Activated CD4-positive, alpha-beta T cell treated with anti-CD3 and anti-CD28 coated beads, Interleukin-2, amount 10 ng/mL, durations not matched to agents 24 days and 14 days (primary cell): ENCODE data around the gene GNPTG. TPM values are rescaled to one million over a fixed set of nuclear protein-coding genes. Genes with fewer than 3 reads are reported as not detected.

Experiments
- DNase-seq: peaks from one replicate; pipeline ENCODE4 v3.0.0; 2022
- H3K27ac Mint-ChIP-seq: one replicate; pipeline ENCODE4 v1.8.0; 2022; ENCODE audit warnings: mild to moderate bottlenecking, mixed read lengths
- H3K27me3 Mint-ChIP-seq: one replicate; pipeline ENCODE4 v1.8.0; 2022; ENCODE audit warnings: mixed read lengths
- H3K36me3 Mint-ChIP-seq: one replicate; pipeline ENCODE4 v1.8.0; 2022; ENCODE audit warnings: low read depth, mild to moderate bottlenecking, mixed read lengths
- H3K4me1 Mint-ChIP-seq: one replicate; pipeline ENCODE4 v1.8.0; 2021; ENCODE audit warnings: mixed read lengths
- H3K4me3 Mint-ChIP-seq: one replicate; pipeline ENCODE4 v1.8.0; 2022; ENCODE audit warnings: mild to moderate bottlenecking, moderate library complexity, mixed read lengths
- H3K9me3 Mint-ChIP-seq: one replicate; pipeline ENCODE4 v1.8.0; 2021; ENCODE audit warnings: mixed read lengths
- intact Hi-C: fragments of 100-400 bp; cut with micrococcal nuclease; formaldehyde crosslinking; loops from one replicate; pipeline ENCODE4 v1.15.1; 2023
- total RNA-seq: library from RNA; stranded (reverse); gene quantifications from 2 replicates; pipeline ENCODE4 v1.2.3, GENCODE V29; 2022

GNPTG gene
- total RNA-seq, 1 donor from 2014 or later: 23.9 TPM

GRCh38 chr16:1371054-1371978, 19.6 kb downstream of the GNPTG start:
- H3K4me3 Mint-ChIP-seq: no peak overlapping the region
- no peaks in the 10 kb centered on the region for H3K9me3 Mint-ChIP-seq
- H3K4me1 Mint-ChIP-seq: no peaks in the 10 kb centered on the region
- no peak overlapping the region for H3K27ac Mint-ChIP-seq
- H3K27me3 Mint-ChIP-seq: no peaks in the 10 kb centered on the region
- no peak for DNase-seq
- intact Hi-C loops: no loop called here
- H3K36me3 Mint-ChIP-seq: peaks cover 10% of the 10 kb centered on the region

- H3K9me3 Mint-ChIP-seq: no peaks in the 10 kb centered on the region
- peaks cover 11% of the 10 kb centered on the region for H3K36me3 Mint-ChIP-seq
- H3K4me3 Mint-ChIP-seq: no peak overlapping the region
- no peaks in the 10 kb centered on the region for H3K27me3 Mint-ChIP-seq
- intact Hi-C loops: no loop called here
- H3K4me1 Mint-ChIP-seq: no peaks in the 10 kb centered on the region
- no peak for DNase-seq
- no peak overlapping the region for H3K27ac Mint-ChIP-seq
Observed at GRCh38 chr16:1372292-1372950, 20.7 kb downstream of the GNPTG start.

GRCh38 chr16:1374418-1375297, 22.9 kb downstream of the GNPTG start:
- intact Hi-C loops: no loop called here
- no peaks in the 10 kb centered on the region for H3K9me3 Mint-ChIP-seq
- DNase-seq: no peak
- no peaks in the 10 kb centered on the region for H3K27me3 Mint-ChIP-seq
- H3K4me3 Mint-ChIP-seq: no peak overlapping the region
- peaks cover 9% of the 10 kb centered on the region for H3K4me1 Mint-ChIP-seq
- H3K36me3 Mint-ChIP-seq: peaks cover 8% of the 10 kb centered on the region
- no peak overlapping the region for H3K27ac Mint-ChIP-seq

GRCh38 chr16:1375298-1375640, 23.5 kb downstream of the GNPTG start:
- Mint-ChIP-seq H3K4me3 (no peak overlapping the region), H3K4me1 (peaks cover 13% of the 10 kb centered on the region), H3K27me3 (no peaks in the 10 kb centered on the region), H3K36me3 (peaks cover 6% of the 10 kb centered on the region), H3K9me3 (no peaks in the 10 kb centered on the region), H3K27ac (no peak overlapping the region)
- intact Hi-C loops: no loop called here
- DNase-seq: no peak

GRCh38 chr16:1375741-1376410, 24.1 kb downstream of the GNPTG start:
- intact Hi-C loops: no loop called here
- no peaks in the 10 kb centered on the region for H3K9me3 Mint-ChIP-seq
- H3K27ac Mint-ChIP-seq: no peak overlapping the region
- no peaks in the 10 kb centered on the region for H3K27me3 Mint-ChIP-seq
- H3K4me3 Mint-ChIP-seq: no peak overlapping the region
- peaks cover 7% of the 10 kb centered on the region for H3K36me3 Mint-ChIP-seq
- peaks cover 13% of the 10 kb centered on the region for H3K4me1 Mint-ChIP-seq
- DNase-seq: no peak

- H3K4me3 Mint-ChIP-seq: peak overlapping the region; percentile 82
- H3K27me3 Mint-ChIP-seq: no peaks in the 10 kb centered on the region
- no peak for DNase-seq
- peaks cover 7% of the 10 kb centered on the region for H3K36me3 Mint-ChIP-seq
- no peaks in the 10 kb centered on the region for H3K9me3 Mint-ChIP-seq
- intact Hi-C loops: loop anchor here (2.0 kb wide), 1 partner anchor 67 kb away; no protein-coding TSS in a partner anchor
- peaks cover 13% of the 10 kb centered on the region for H3K4me1 Mint-ChIP-seq
- peak overlapping the region; percentile 60 for H3K27ac Mint-ChIP-seq
Observed at GRCh38 chr16:1377406-1378010, 25.8 kb downstream of the GNPTG start.

- peaks cover 7% of the 10 kb centered on the region for H3K36me3 Mint-ChIP-seq
- peaks cover 13% of the 10 kb centered on the region for H3K4me1 Mint-ChIP-seq
- DNase-seq: no peak
- peak overlapping the region; percentile 82 for H3K4me3 Mint-ChIP-seq
- peak overlapping the region; percentile 71 for H3K27ac Mint-ChIP-seq
- no peaks in the 10 kb centered on the region for H3K9me3 Mint-ChIP-seq
- intact Hi-C loops: loop anchor here (2.0 kb wide), 1 partner anchor 67 kb away; no protein-coding TSS in a partner anchor
- no peaks in the 10 kb centered on the region for H3K27me3 Mint-ChIP-seq
Observed at GRCh38 chr16:1378087-1378803, 26.5 kb downstream of the GNPTG start.

- Mint-ChIP-seq H3K27ac (peak overlapping the region; percentile 92), H3K27me3 (no peaks in the 10 kb centered on the region), H3K36me3 (peaks cover 7% of the 10 kb centered on the region), H3K4me1 (peaks cover 13% of the 10 kb centered on the region), H3K4me3 (peak overlapping the region; percentile 82), H3K9me3 (no peaks in the 10 kb centered on the region)
- intact Hi-C loops: loop anchor here (2.0 kb wide), 1 partner anchor 68 kb away; no protein-coding TSS in a partner anchor
- DNase-seq: peak; percentile 88
Observed at GRCh38 chr16:1378804-1379303, 27.1 kb downstream of the GNPTG start.

- Mint-ChIP-seq H3K36me3 (peaks cover 8% of the 10 kb centered on the region), H3K4me1 (peaks cover 13% of the 10 kb centered on the region), H3K27ac (peak overlapping the region; percentile 82), H3K9me3 (no peaks in the 10 kb centered on the region), H3K27me3 (no peaks in the 10 kb centered on the region), H3K4me3 (peak overlapping the region; percentile 80)
- peak; percentile 90 for DNase-seq
- intact Hi-C loops: loop anchor here (2.0 kb wide), 1 partner anchor 69 kb away; no protein-coding TSS in a partner anchor
Observed at GRCh38 chr16:1379304-1380076, 27.8 kb downstream of the GNPTG start.

GRCh38 chr16:1380195-1380594, 28.5 kb downstream of the GNPTG start:
- Mint-ChIP-seq H3K27ac (peak overlapping the region; percentile 82), H3K4me1 (peaks cover 13% of the 10 kb centered on the region), H3K27me3 (no peaks in the 10 kb centered on the region), H3K4me3 (peak overlapping the region; percentile 80), H3K9me3 (no peaks in the 10 kb centered on the region), H3K36me3 (peaks cover 12% of the 10 kb centered on the region)
- no peak for DNase-seq
- intact Hi-C loops: no loop called here

GRCh38 chr16:1381612-1382406, 30.1 kb downstream of the GNPTG start:
- Mint-ChIP-seq H3K4me1 (peaks cover 13% of the 10 kb centered on the region), H3K36me3 (peaks cover 9% of the 10 kb centered on the region), H3K27me3 (no peaks in the 10 kb centered on the region), H3K9me3 (no peaks in the 10 kb centered on the region), H3K27ac (no peak overlapping the region), H3K4me3 (no peak overlapping the region)
- DNase-seq: no peak
- intact Hi-C loops: no loop called here
